HepG2 (cell line): Measurements from ENCODE around the gene HACD2. TPM values are rescaled to one million over a fixed set of nuclear protein-coding genes. Genes with fewer than 3 reads are reported as not detected.
A peak's percentile ranks its signal among the peaks of the same experiment; 100 is the strongest.

Experiments
- ATAC-seq: fragments of 200-7000 bp; cut with Tn5 transposase; 3 replicates; pipeline ENCODE4 v1.9.1; 2020; ENCODE audit warnings: mild to moderate bottlenecking, moderate library complexity
- BruUV-seq: library from RNA; stranded (reverse); fragments of 400-500 nt; replicated peaks from 2 replicates; lab custom pipeline; 2021; lab: Mats Ljungman, UMichigan
- CTCF ChIA-PET: fragments of 300-600 bp; formaldehyde crosslinking; extraction: SDS; loops from one replicate; lab custom pipeline; 2021; ENCODE audit warnings: low total read pairs, inconsistent platforms, low intra/inter-chr PET ratio; lab: Yijun Ruan, JAX
- POLR2A ChIA-PET: fragments of 350-600 bp; sonication (Branson Sonifier 250); formaldehyde crosslinking; loops from one replicate; lab custom pipeline; 2020; ENCODE audit warnings: antibody characterized with exemption, inconsistent platforms; lab: Yijun Ruan, JAX
- DNase-seq: peaks from one replicate; pipeline ENCODE4 v3.0.0-alpha.2; 2015; ENCODE audit warnings: low spot score
- FAIRE-seq: peaks from 3 replicates; lab custom pipeline; 2011; peaks lifted over from hg19 to GRCh38; lab: Jason Lieb, UNC
- H2AFZ ChIP-seq: one replicate; pipeline ENCODE4 v1.6.1; 2011; ENCODE audit warnings: low read length, inconsistent platforms
- H3K27ac ChIP-seq: fragments of 300-600 bp; 3 replicates; pipeline ENCODE4 v1.8.0; 2011; ENCODE audit warnings: mixed run types, mild to moderate bottlenecking, mixed read lengths, low read length, inconsistent platforms; ENCODE audit not compliant: insufficient read depth; ENCODE audit errors: extremely low read length
- H3K27me3 ChIP-seq, 2 experiments: fragments of 200-600 bp in 1 of 2; 2 replicates in 1 of 2; 3 replicates in 1 of 2; pipeline versions ENCODE4 v1.6.0 to v1.8.0; 2011; ENCODE audit warnings: low read length in 2 of 2, mild to moderate bottlenecking in 2 of 2, moderate library complexity in 2 of 2, inconsistent platforms in 1 of 2; ENCODE audit not compliant: insufficient read depth in 2 of 2, control insufficient read depth in 1 of 2
- H3K36me3 ChIP-seq, 2 experiments: fragments of 200-600 bp in 1 of 2; replicated peaks in 1 of 2; 2 replicates in 1 of 2; 3 replicates in 1 of 2; pipeline versions ENCODE4 v1.5.1 to v1.8.0; 2011; ENCODE audit warnings: low read length in 2 of 2, inconsistent platforms in 1 of 2; ENCODE audit not compliant: insufficient read depth in 2 of 2, control insufficient read depth in 1 of 2
- H3K4me1 ChIP-seq: 2 replicates; pipeline ENCODE4 v1.5.1; 2012; ENCODE audit warnings: low read length, inconsistent platforms; ENCODE audit not compliant: insufficient read depth
- H3K4me2 ChIP-seq: 2 replicates; pipeline ENCODE4 v1.6.0; 2011; ENCODE audit warnings: low read depth, low read length, inconsistent platforms
- H3K4me3 ChIP-seq, 3 experiments: fragments of 200-600 bp in 1 of 3; sonication (generic), shearing (Covaris generic) in 1 of 3; replicated peaks in 1 of 3; 2 replicates each; pipeline ENCODE4 v1.5.1; 2011 to 2016; ENCODE audit warnings: low read length in 3 of 3, inconsistent platforms in 2 of 3, low read depth in 2 of 3, mild to moderate bottlenecking in 2 of 3, control low read depth in 1 of 3, mixed read lengths in 1 of 3; ENCODE audit not compliant: insufficient read depth in 1 of 3
- H3K79me2 ChIP-seq: one replicate; pipeline ENCODE4 v1.6.1; 2011; ENCODE audit warnings: low read length, inconsistent platforms; ENCODE audit not compliant: insufficient read depth
- H3K9ac ChIP-seq: 2 replicates; pipeline ENCODE4 v1.6.0; 2011; ENCODE audit warnings: mild to moderate bottlenecking, low read depth, low read length, inconsistent platforms; ENCODE audit not compliant: insufficient read depth
- H3K9me3 ChIP-seq: 2 replicates; pipeline ENCODE4 v1.5.1; 2012; ENCODE audit warnings: mild to moderate bottlenecking, low read length
- H4K20me1 ChIP-seq: 2 replicates; pipeline ENCODE4 v1.6.0; 2011; ENCODE audit warnings: inconsistent platforms, mild to moderate bottlenecking, low read length, moderate library complexity; ENCODE audit not compliant: insufficient read depth
- ARNTL ChIP-seq: sonication (generic); formaldehyde crosslinking; IDR thresholded peaks from 2 replicates; pipeline ENCODE4 v1.4.0; 2020; ENCODE audit warnings: mild to moderate bottlenecking, missing genetic modification reagents
- CENPX ChIP-seq: sonication (generic); formaldehyde crosslinking; IDR thresholded peaks from 2 replicates; pipeline ENCODE4 v1.9.0; 2021; ENCODE audit warnings: mild to moderate bottlenecking, missing genetic modification reagents, moderate library complexity
- MAFF ChIP-seq: IDR thresholded peaks from 2 replicates; pipeline ENCODE4 v1.6.1; 2011; ENCODE audit warnings: low read depth, low read length, improper control_type of control experiment
- MAFK ChIP-seq, 2 experiments: IDR thresholded peaks in 1 of 2; conservative IDR thresholded peaks in 1 of 2; 2 replicates each; pipeline ENCODE4 v1.6.1; 2011; ENCODE audit warnings: improper control_type of control experiment in 2 of 2, low read length in 2 of 2
- ONECUT2 ChIP-seq: sonication (generic); formaldehyde crosslinking; IDR thresholded peaks from 2 replicates; pipeline ENCODE4 v1.4.0; 2020; ENCODE audit warnings: missing genetic modification reagents
- ZNF850 ChIP-seq: sonication (generic); formaldehyde crosslinking; conservative IDR thresholded peaks from 2 replicates; pipeline ENCODE4 v1.9.0; 2021; ENCODE audit warnings: mild to moderate bottlenecking, missing genetic modification reagents
- ZSCAN22 ChIP-seq: sonication (generic); formaldehyde crosslinking; IDR thresholded peaks from 2 replicates; pipeline ENCODE4 v1.4.0; 2020; ENCODE audit warnings: mild to moderate bottlenecking, missing genetic modification reagents
- WGBS: methylation state at CpG from one replicate; pipeline ENCODE4 v1.1.6; 2017; ENCODE audit warnings: low lambda C conversion rate; 5-methylcytosine and 5-hydroxymethylcytosine counted together
- in situ Hi-C: cut with HindIII; loops from 2 replicates; pipeline ENCODE4 v1.10.0; 2017; ENCODE audit warnings: low pct_unique_long_range_greater_than_20kb; ENCODE audit not compliant: extremely low pct_ligation_motif_present
- intact Hi-C: fragments of 100-400 bp; cut with micrococcal nuclease; formaldehyde crosslinking; loops from one replicate; pipeline ENCODE4 v1.10.0; 2022; ENCODE audit not compliant: unreplicated experiment
- polyA plus RNA-seq, 8 experiments: library from polyadenylated mRNA; depleted of rRNA in 3 of 8; stranded (reverse) in 7 of 8; unstranded in 1 of 8; fragments of >200 nt; fragmentation: Illumina TruSeq in 4 of 8; extraction: Trizol in 4 of 8; gene quantifications; 2 replicates each; pipeline versions ENCODE4 v1.2.1 to v1.2.3, GENCODE V29; 2011 to 2016; ENCODE audit warnings: low read depth in 4 of 8, missing spikeins in 1 of 8, mixed read lengths in 1 of 8; ENCODE audit not compliant: insufficient read depth in 1 of 8
- total RNA-seq, 5 experiments: library from RNA; depleted of rRNA; stranded (reverse); fragments of >200 nt; fragmentation: Illumina TruSeq; extraction: Trizol; gene quantifications; 2 replicates each; pipeline ENCODE4 v1.2.3, GENCODE V29; 2016; ENCODE audit warnings: low read depth in 1 of 5
- TF ChIP-seq, protein P1 (sequence below): sonication (generic); formaldehyde crosslinking; IDR thresholded peaks from 2 replicates; pipeline ENCODE4 v1.8.0; 2022; ENCODE audit warnings: missing genetic modification reagents, mild to moderate bottlenecking, inconsistent platforms, borderline replicate concordance
- TF ChIP-seq, protein P2 (sequence below): IDR thresholded peaks from 2 replicates; pipeline ENCODE4 v1.6.1; 2016; ENCODE audit warnings: control low read depth
- TF ChIP-seq, protein P3 (sequence below): sonication (generic); formaldehyde crosslinking; IDR thresholded peaks from 2 replicates; pipeline ENCODE4 v1.5.0; 2020; ENCODE audit warnings: missing genetic modification reagents

Gene HACD2
- total and polyA plus RNA-seq, 2 of the 13 experiments (the other 11 are each of a cell fraction or from before 2014, with no cell fraction given): 47.0 to 50.4 TPM

DNA sequence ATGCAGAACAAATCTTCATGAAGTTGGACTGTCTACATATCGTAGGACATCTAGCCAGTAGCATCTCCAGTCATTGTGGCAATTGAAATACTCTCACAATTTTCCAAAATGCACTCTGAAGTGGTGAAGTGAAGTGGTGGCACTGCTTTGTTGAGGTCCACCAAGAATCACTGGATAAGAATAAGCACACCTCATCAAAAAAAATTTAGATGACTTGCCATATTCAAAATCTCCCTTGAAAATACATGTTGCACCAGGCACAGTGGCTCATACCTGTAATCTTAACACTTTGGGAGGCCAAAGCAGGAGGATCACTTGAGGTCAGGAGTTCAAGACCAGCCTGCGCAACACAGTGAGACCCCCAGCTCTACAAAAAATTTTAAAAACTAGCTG, 12.9 kb downstream of the HACD2 start:
- peaks cover 40% of the 10 kb centered on the region for H3K79me2 ChIP-seq
- H2AFZ ChIP-seq: no peak overlapping the region
- ATAC-seq (no peak), FAIRE-seq (no peak), DNase-seq (no peak)
- H3K4me2 ChIP-seq: no peak overlapping the region
- BruUV-seq: no TSS peak
- ChIA-PET POLR2A (interaction anchor here (1.3 kb wide), 1 partner anchor 10 kb away, joined by 3 read pairs; no protein-coding TSS in a partner anchor), CTCF (no interaction called here)
- H3K4me1 ChIP-seq: no peaks in the 10 kb centered on the region
- no peaks in the 10 kb centered on the region for H3K9me3 ChIP-seq
- no peaks in the 10 kb centered on the region for H4K20me1 ChIP-seq
- TF ChIP-seq, protein P1, sequence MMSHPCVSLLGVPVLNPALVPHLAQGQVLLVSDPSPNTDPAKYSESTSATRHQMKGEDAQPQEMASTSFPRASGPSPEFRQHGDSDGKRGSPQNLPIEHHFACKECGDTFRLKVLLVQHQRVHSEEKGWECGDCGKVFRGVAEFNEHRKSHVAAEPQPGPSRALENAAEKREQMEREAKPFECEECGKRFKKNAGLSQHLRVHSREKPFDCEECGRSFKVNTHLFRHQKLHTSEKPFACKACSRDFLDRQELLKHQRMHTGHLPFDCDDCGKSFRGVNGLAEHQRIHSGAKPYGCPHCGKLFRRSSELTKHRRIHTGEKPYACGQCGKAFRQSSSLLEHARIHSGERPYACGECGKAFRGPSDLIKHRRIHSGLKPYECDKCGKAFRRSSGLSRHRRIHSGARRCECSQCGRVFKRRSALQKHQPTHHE (CRISPR knock-in tag): no peak
- TF ChIP-seq CENPX (CRISPR knock-in tag) (no peak), MAFK (conservative IDR thresholded peaks at IDR 0.05 in 1 of 2, IDR thresholded peaks at IDR 0.05 in 1 of 2; ENCODE audit: low read length in 2 of 2) (peak; percentile 47 to 62; a peak in 3 of 4 replicates), ARNTL (CRISPR knock-in tag) (no peak), ZSCAN22 (no peak), ONECUT2 (no peak), MAFF (peak; percentile 66), ZNF850 (CRISPR knock-in tag) (no peak)
- TF ChIP-seq, protein P2, sequence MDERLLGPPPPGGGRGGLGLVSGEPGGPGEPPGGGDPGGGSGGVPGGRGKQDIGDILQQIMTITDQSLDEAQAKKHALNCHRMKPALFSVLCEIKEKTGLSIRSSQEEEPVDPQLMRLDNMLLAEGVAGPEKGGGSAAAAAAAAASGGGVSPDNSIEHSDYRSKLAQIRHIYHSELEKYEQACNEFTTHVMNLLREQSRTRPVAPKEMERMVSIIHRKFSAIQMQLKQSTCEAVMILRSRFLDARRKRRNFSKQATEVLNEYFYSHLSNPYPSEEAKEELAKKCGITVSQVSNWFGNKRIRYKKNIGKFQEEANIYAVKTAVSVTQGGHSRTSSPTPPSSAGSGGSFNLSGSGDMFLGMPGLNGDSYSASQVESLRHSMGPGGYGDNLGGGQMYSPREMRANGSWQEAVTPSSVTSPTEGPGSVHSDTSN (CRISPR knock-in tag): no peak
- TF ChIP-seq, protein P3, sequence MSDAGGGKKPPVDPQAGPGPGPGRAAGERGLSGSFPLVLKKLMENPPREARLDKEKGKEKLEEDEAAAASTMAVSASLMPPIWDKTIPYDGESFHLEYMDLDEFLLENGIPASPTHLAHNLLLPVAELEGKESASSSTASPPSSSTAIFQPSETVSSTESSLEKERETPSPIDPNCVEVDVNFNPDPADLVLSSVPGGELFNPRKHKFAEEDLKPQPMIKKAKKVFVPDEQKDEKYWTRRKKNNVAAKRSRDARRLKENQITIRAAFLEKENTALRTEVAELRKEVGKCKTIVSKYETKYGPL (CRISPR knock-in tag): no peak
- H3K9ac ChIP-seq: no peak overlapping the region
- no peaks in the 10 kb centered on the region for H3K27me3 ChIP-seq
- intact Hi-C loops (no loop called here), in situ Hi-C loops (no loop called here)
- no peak overlapping the region for H3K4me3 ChIP-seq
- peaks cover 9 to 49% of the 10 kb centered on the region in 2 experiments for H3K36me3 ChIP-seq
- 100% methylated on average over 2 of the region's 2 CpGs for WGBS
- H3K27ac ChIP-seq: no peak overlapping the region
